ENCODE results near the gene TSHZ2. TPM values are rescaled to one million over a fixed set of nuclear protein-coding genes. Genes with fewer than 3 reads are reported as not detected.

Gene TSHZ2
- total and polyA plus RNA-seq, 2 donors (not counting 3 experiments of a cell fraction or from before 2014, with no cell fraction given), result not detected

DNA sequence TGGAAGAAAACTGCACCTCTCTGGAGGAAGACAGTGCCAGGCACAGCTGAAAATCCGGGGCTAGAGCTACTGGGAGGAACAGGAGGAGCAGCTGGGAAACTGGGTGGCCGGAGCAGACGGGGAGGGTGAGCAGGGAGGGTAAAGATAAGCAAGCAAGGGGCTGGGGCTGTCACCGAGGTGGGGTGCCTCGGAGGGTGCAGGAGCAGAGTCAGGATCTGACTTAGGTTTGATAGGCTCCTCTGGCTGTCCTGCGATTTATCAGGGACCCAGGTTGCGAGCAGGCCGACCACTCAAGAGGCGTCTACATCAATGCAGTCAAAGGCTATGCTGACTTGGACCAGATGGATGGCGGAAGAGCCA, 12.3 kb downstream of the TSHZ2 start:
- FAIRE-seq (no peak), DNase-seq (ENCODE audit: low read depth, low spot score) (no peak)
- Histone ChIP-seq H3K4me3 (replicated peaks in 1 of 3; ENCODE audit: insufficient read depth in 1 of 3, low read depth in 1 of 3, low read length in 3 of 3) (no peak overlapping the region), H3K4me2 (ENCODE audit: insufficient read depth, low read length) (no peak overlapping the region), H3K9me3 (replicated peaks; ENCODE audit: control insufficient read depth, insufficient read depth, low read length) (no peaks in the 10 kb centered on the region), H2AFZ (ENCODE audit: low read depth, low read length) (no peak overlapping the region), H3K79me2 (ENCODE audit: control insufficient read depth, insufficient read depth, low read length) (no peaks in the 10 kb centered on the region), H3K27me3 (ENCODE audit: control insufficient read depth in 2 of 2, insufficient read depth in 2 of 2, low read length in 2 of 2) (no peaks in the 10 kb centered on the region), H3K9me1 (replicated peaks; ENCODE audit: control insufficient read depth, extremely low read depth, insufficient read depth, low read length) (no peaks in the 10 kb centered on the region), H3K27ac (ENCODE audit: insufficient read depth, low read depth, low read length) (no peak overlapping the region), H3K4me1 (ENCODE audit: control insufficient read depth, extremely low read depth, insufficient read depth, low read length) (no peaks in the 10 kb centered on the region), H4K20me1 (replicated peaks; ENCODE audit: control insufficient read depth, extremely low read depth, insufficient read depth, low read length) (no peaks in the 10 kb centered on the region), H3K36me3 (ENCODE audit: control insufficient read depth in 2 of 2, extremely low read depth in 1 of 2, insufficient read depth in 2 of 2, low read length in 2 of 2) (no peaks in the 10 kb centered on the region), H3K9ac (replicated peaks; ENCODE audit: extremely low read depth, insufficient read depth, low read length) (no peak overlapping the region)
- ChIA-PET POLR2A (interaction anchor here (0.6 kb wide), 1 partner anchor 53 kb away, joined by 3 read pairs; no protein-coding TSS in a partner anchor), CTCF (no interaction called here)
- no TSS peak for BruUV-seq (replicated peaks)
- dilution Hi-C loops (cut with MboI; ENCODE audit: extremely low pct_ligation_motif_present, low sequenced_read_pairs), result no loop called here
- TF ChIP-seq MYC (IDR thresholded peaks at IDR 0.05; ENCODE audit: low read depth, low read length), result no peak
- intact Hi-C loops (cut with micrococcal nuclease), result no loop called here

DNA sequence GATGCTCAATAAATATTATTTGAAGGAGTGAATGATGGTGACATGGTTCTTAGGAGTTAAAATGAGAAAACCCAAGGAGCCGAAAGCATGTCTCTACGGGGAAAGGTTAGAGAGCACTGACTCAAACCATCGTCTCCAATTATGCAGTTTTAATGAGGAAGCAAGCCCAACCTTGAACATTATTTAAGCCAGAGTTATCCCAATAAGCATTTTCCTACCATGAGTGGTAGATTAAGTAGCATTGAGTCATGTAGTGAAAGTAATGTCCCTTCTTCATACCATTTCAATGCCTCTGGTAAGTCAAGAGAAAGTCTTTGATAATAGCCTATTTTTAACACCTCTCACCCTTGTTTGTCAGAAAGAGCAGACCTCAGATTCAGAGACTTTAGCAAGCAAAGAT, 13.5 kb downstream of the TSHZ2 start:
- no peaks in the 10 kb centered on the region for H4K20me1 ChIP-seq (replicated peaks; ENCODE audit: control insufficient read depth, extremely low read depth, insufficient read depth, low read length)
- BruUV-seq (replicated peaks), result no TSS peak
- TF ChIP-seq, protein P1, sequence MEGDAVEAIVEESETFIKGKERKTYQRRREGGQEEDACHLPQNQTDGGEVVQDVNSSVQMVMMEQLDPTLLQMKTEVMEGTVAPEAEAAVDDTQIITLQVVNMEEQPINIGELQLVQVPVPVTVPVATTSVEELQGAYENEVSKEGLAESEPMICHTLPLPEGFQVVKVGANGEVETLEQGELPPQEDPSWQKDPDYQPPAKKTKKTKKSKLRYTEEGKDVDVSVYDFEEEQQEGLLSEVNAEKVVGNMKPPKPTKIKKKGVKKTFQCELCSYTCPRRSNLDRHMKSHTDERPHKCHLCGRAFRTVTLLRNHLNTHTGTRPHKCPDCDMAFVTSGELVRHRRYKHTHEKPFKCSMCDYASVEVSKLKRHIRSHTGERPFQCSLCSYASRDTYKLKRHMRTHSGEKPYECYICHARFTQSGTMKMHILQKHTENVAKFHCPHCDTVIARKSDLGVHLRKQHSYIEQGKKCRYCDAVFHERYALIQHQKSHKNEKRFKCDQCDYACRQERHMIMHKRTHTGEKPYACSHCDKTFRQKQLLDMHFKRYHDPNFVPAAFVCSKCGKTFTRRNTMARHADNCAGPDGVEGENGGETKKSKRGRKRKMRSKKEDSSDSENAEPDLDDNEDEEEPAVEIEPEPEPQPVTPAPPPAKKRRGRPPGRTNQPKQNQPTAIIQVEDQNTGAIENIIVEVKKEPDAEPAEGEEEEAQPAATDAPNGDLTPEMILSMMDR (IDR thresholded peaks at IDR 0.05; ENCODE audit: extremely low read depth in 1 of 2, insufficient read depth in 1 of 2, low read depth in 1 of 2, low read length in 2 of 2), result no peak
- TF ChIP-seq POLR2A (IDR thresholded peaks at IDR 0.05; ENCODE audit: low read depth, low read length) (no peak), JUN (IDR thresholded peaks at IDR 0.05; ENCODE audit: borderline replicate concordance, insufficient read depth, insufficient read length, low read depth) (no peak), FOS (IDR thresholded peaks at IDR 0.05; ENCODE audit: borderline replicate concordance, insufficient read depth, low read length) (no peak), MYC (IDR thresholded peaks at IDR 0.05; ENCODE audit: low read depth, low read length) (no peak), GATA2 (IDR thresholded peaks at IDR 0.05; ENCODE audit: insufficient read depth, insufficient read length, low read depth, low read length) (no peak), EZH2 (IDR thresholded peaks at IDR 0.05; ENCODE audit: borderline replicate concordance, low read depth, low read length, severe bottlenecking) (no peak), POLR2AphosphoS5 (IDR thresholded peaks at IDR 0.05; ENCODE audit: insufficient read depth, low read depth, low read length) (no peak)
- TF ChIP-seq, protein P2, sequence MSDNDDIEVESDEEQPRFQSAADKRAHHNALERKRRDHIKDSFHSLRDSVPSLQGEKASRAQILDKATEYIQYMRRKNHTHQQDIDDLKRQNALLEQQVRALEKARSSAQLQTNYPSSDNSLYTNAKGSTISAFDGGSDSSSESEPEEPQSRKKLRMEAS (IDR thresholded peaks at IDR 0.05; ENCODE audit: insufficient read depth, insufficient read length), result no peak
- dilution Hi-C loops (cut with MboI; ENCODE audit: extremely low pct_ligation_motif_present, low sequenced_read_pairs) (no loop called here), intact Hi-C loops (cut with micrococcal nuclease) (no loop called here)
- no peak overlapping the region for H3K4me2 ChIP-seq (ENCODE audit: insufficient read depth, low read length)
- H3K9ac ChIP-seq (replicated peaks; ENCODE audit: extremely low read depth, insufficient read depth, low read length), result no peak overlapping the region
- H3K9me1 ChIP-seq (replicated peaks; ENCODE audit: control insufficient read depth, extremely low read depth, insufficient read depth, low read length), result no peaks in the 10 kb centered on the region
- H3K4me3 ChIP-seq (replicated peaks in 1 of 3; ENCODE audit: insufficient read depth in 1 of 3, low read depth in 1 of 3, low read length in 3 of 3), result no peak overlapping the region
- no peak overlapping the region for H3K27ac ChIP-seq (ENCODE audit: insufficient read depth, low read depth, low read length)
- no peak overlapping the region for H2AFZ ChIP-seq (ENCODE audit: low read depth, low read length)
- ChIA-PET POLR2A (no interaction called here), CTCF (no interaction called here)
- no peak for FAIRE-seq
- no peaks in the 10 kb centered on the region for H3K27me3 ChIP-seq (ENCODE audit: control insufficient read depth in 2 of 2, insufficient read depth in 2 of 2, low read length in 2 of 2)
- no peaks in the 10 kb centered on the region for H3K36me3 ChIP-seq (ENCODE audit: control insufficient read depth in 2 of 2, extremely low read depth in 1 of 2, insufficient read depth in 2 of 2, low read length in 2 of 2)
- H3K9me3 ChIP-seq (replicated peaks; ENCODE audit: control insufficient read depth, insufficient read depth, low read length), result no peaks in the 10 kb centered on the region
- no peaks in the 10 kb centered on the region for H3K79me2 ChIP-seq (ENCODE audit: control insufficient read depth, insufficient read depth, low read length)
- H3K4me1 ChIP-seq (ENCODE audit: control insufficient read depth, extremely low read depth, insufficient read depth, low read length), result no peaks in the 10 kb centered on the region
- no peak for DNase-seq (ENCODE audit: low read depth, low spot score)
